Ascending aorta (tissue), 2 donors: ENCODE data around the gene KCNG2. TPM values are rescaled to one million over a fixed set of nuclear protein-coding genes. Genes with fewer than 3 reads are reported as not detected.

ENCODE experiments used
- DNase-seq, 2 donors: peaks; one replicate each; pipeline ENCODE4 v3.0.0-alpha.2; 2019; ENCODE audit warnings: low spot score in 2 of 2
- H3K27ac ChIP-seq, 2 donors: fragments of 200-600 bp; sonication (generic); one replicate each; pipeline ENCODE4 v1.5.1; 2016 to 2017; ENCODE audit warnings: mild to moderate bottlenecking in 1 of 2
- H3K27me3 ChIP-seq: fragments of 200-600 bp; sonication (generic); one replicate; pipeline ENCODE4 v1.5.1; 2017
- H3K36me3 ChIP-seq, 2 donors: fragments of 200-600 bp; sonication (generic); one replicate each; pipeline ENCODE4 v1.5.1; 2016
- H3K4me1 ChIP-seq, 2 donors: fragments of 200-600 bp; sonication (generic); one replicate each; pipeline ENCODE4 v1.5.1; 2016 to 2017; ENCODE audit warnings: mild to moderate bottlenecking in 1 of 2
- H3K4me3 ChIP-seq, 2 donors: fragments of 200-600 bp; sonication (generic); one replicate each; pipeline ENCODE4 v1.5.1; 2016 to 2017; ENCODE audit warnings: mild to moderate bottlenecking in 1 of 2
- H3K9me3 ChIP-seq, 2 donors: fragments of 200-600 bp; sonication (generic); one replicate each; pipeline ENCODE4 v1.5.1; 2016
- CTCF ChIP-seq, 3 experiments: fragments of 200-600 bp in 2 of 3; fragments of 450-650 bp in 1 of 3; sonication (generic) in 2 of 3; IDR thresholded peaks; one replicate each; pipeline ENCODE4 v1.5.1; 2016 to 2019; ENCODE audit warnings: antibody characterized with exemption in 3 of 3, mild to moderate bottlenecking in 1 of 3, moderate library complexity in 1 of 3
- intact Hi-C: fragments of 100-400 bp; cut with DNase I; formaldehyde crosslinking; loops from one replicate; pipeline ENCODE4 v1.15.1; 2023
- total RNA-seq: library from RNA; depleted of rRNA; stranded (reverse); fragments of >200 nt; gene quantifications from one replicate; pipeline ENCODE4 v1.1.0, GENCODE V29; 2016

KCNG2 gene
- total RNA-seq, 1 donor from 2014 or later = not detected

- no peak for DNase-seq
- Histone ChIP-seq H3K27me3 (peaks cover 21% of the 10 kb centered on the region), H3K4me3 (no peak overlapping the region), H3K27ac (no peak overlapping the region), H3K36me3 (no peaks in the 10 kb centered on the region), H3K9me3 (no peaks in the 10 kb centered on the region), H3K4me1 (peaks cover 0 to 3% of the 10 kb centered on the region in 2 donors)
- intact Hi-C loops = no loop called here
- TF ChIP-seq CTCF (IDR thresholded peaks at IDR 0.05) = no peak
These were observed 970 bp upstream of the KCNG2 start for GRCh38 chr18:79796531-79797405.

- Histone ChIP-seq H3K9me3 (no peaks in the 10 kb centered on the region), H3K27ac (no peak overlapping the region), H3K27me3 (peaks cover 21% of the 10 kb centered on the region), H3K4me3 (peak overlapping the region; percentile 33 to 50), H3K36me3 (no peaks in the 10 kb centered on the region), H3K4me1 (peaks cover 0 to 3% of the 10 kb centered on the region in 2 donors)
- intact Hi-C loops = no loop called here
- TF ChIP-seq CTCF (IDR thresholded peaks at IDR 0.05) = no peak
- DNase-seq = no peak
These were observed 734 bp downstream of the KCNG2 start for GRCh38 chr18:79798346-79798998.

- no peak for DNase-seq
- TF ChIP-seq CTCF (IDR thresholded peaks at IDR 0.05) = no peak
- Histone ChIP-seq H3K27ac (no peak overlapping the region), H3K27me3 (peaks cover 21% of the 10 kb centered on the region), H3K4me3 (peak overlapping the region in 1 of 2 donors; percentile 50), H3K9me3 (no peaks in the 10 kb centered on the region), H3K36me3 (no peaks in the 10 kb centered on the region), H3K4me1 (peaks cover 0 to 3% of the 10 kb centered on the region in 2 donors)
- intact Hi-C loops = no loop called here
These were observed 1.2 kb downstream of the KCNG2 start for GRCh38 chr18:79798999-79799370.

- no peak for DNase-seq
- intact Hi-C loops = no loop called here
- H3K9me3 ChIP-seq = no peaks in the 10 kb centered on the region
- H3K4me1 ChIP-seq = peaks cover 0 to 3% of the 10 kb centered on the region in 2 donors
- no peaks in the 10 kb centered on the region for H3K36me3 ChIP-seq
- H3K4me3 ChIP-seq = no peak overlapping the region
- no peak overlapping the region for H3K27ac ChIP-seq
- TF ChIP-seq CTCF (IDR thresholded peaks at IDR 0.05) = no peak
- peaks cover 21% of the 10 kb centered on the region for H3K27me3 ChIP-seq
These were observed 2.1 kb downstream of the KCNG2 start for GRCh38 chr18:79799619-79800370.

- TF ChIP-seq CTCF (IDR thresholded peaks at IDR 0.05) = no peak
- Histone ChIP-seq H3K4me1 (peaks cover 0 to 3% of the 10 kb centered on the region in 2 donors), H3K27me3 (peaks cover 21% of the 10 kb centered on the region), H3K36me3 (no peaks in the 10 kb centered on the region), H3K9me3 (no peaks in the 10 kb centered on the region), H3K27ac (no peak overlapping the region), H3K4me3 (no peak overlapping the region)
- no peak for DNase-seq
- intact Hi-C loops = no loop called here
These were observed 2.8 kb downstream of the KCNG2 start for GRCh38 chr18:79800371-79801180.
